ENCODE measurements around the gene AHNAK.
A peak's percentile ranks its signal among the peaks of the same experiment; 100 is the strongest.

Gene AHNAK

GRCh38 chr11:62499311-62499943 is 47.2 kb downstream of the AHNAK start:
- H3K27ac ChIP-seq = peak overlapping the region; percentile 99

GRCh38 chr11:62498492-62499286 is 47.9 kb downstream of the AHNAK start:
- peak overlapping the region; percentile 99 for H3K27ac ChIP-seq
- no peak for DNase-seq (ENCODE audit: low read depth, low spot score)

More at GRCh38 chr11:62499311-62499943, 47.2 kb downstream of the AHNAK start:
- DNase-seq (ENCODE audit: low read depth, low spot score) = peak; percentile 50

- no peak for DNase-seq (ENCODE audit: low read depth, low spot score)
Observed at GRCh38 chr11:62498031-62498430, 48.6 kb downstream of the AHNAK start.

GRCh38 chr11:62497132-62497801 is 49.3 kb downstream of the AHNAK start:
- peak overlapping the region; percentile 99 for H3K27ac ChIP-seq
- peak; percentile 61 for DNase-seq (ENCODE audit: low read depth, low spot score)

More at GRCh38 chr11:62498031-62498430, 48.6 kb downstream of the AHNAK start:
- H3K27ac ChIP-seq = peak overlapping the region; percentile 99

GRCh38 chr11:62496676-62497075 is 49.9 kb downstream of the AHNAK start:
- peak overlapping the region; percentile 99 for H3K27ac ChIP-seq
- no peak for DNase-seq (ENCODE audit: low read depth, low spot score)

GRCh38 chr11:62494246-62494645 is 52.4 kb downstream of the AHNAK start:
- no peak overlapping the region for H3K27ac ChIP-seq
- DNase-seq (ENCODE audit: low read depth, low spot score) = no peak

GRCh38 chr11:62493801-62494200 is 52.8 kb downstream of the AHNAK start:
- H3K27ac ChIP-seq = no peak overlapping the region
- DNase-seq (ENCODE audit: low read depth, low spot score) = no peak

GRCh38 chr11:62492586-62492985 is 54.0 kb downstream of the AHNAK start:
- DNase-seq (ENCODE audit: low read depth, low spot score) = no peak
- no peak overlapping the region for H3K27ac ChIP-seq

GRCh38 chr11:62491571-62492329 is 54.9 kb downstream of the AHNAK start:
- no peak for DNase-seq (ENCODE audit: low read depth, low spot score)
- H3K27ac ChIP-seq = no peak overlapping the region

GRCh38 chr11:62489204-62489603 is 57.4 kb downstream of the AHNAK start:
- H3K27ac ChIP-seq = no peak overlapping the region
- no peak for DNase-seq (ENCODE audit: low read depth, low spot score)

GRCh38 chr11:62487738-62488551 is 58.7 kb downstream of the AHNAK start:
- no peak for DNase-seq (ENCODE audit: low read depth, low spot score)
- H3K27ac ChIP-seq = no peak overlapping the region

GRCh38 chr11:62487136-62487535 is 59.5 kb downstream of the AHNAK start:
- no peak overlapping the region for H3K27ac ChIP-seq
- no peak for DNase-seq (ENCODE audit: low read depth, low spot score)

- H3K27ac ChIP-seq = no peak overlapping the region
- DNase-seq (ENCODE audit: low read depth, low spot score) = no peak
Observed at GRCh38 chr11:62484352-62484751, 62.3 kb downstream of the AHNAK start.

GRCh38 chr11:62482753-62483152 is 63.9 kb downstream of the AHNAK start:
- DNase-seq (ENCODE audit: low read depth, low spot score) = no peak
- H3K27ac ChIP-seq = no peak overlapping the region

GRCh38 chr11:62479631-62480201 is 66.9 kb downstream of the AHNAK start:
- no peak overlapping the region for H3K27ac ChIP-seq
- DNase-seq (ENCODE audit: low read depth, low spot score) = no peak

- no peak overlapping the region for H3K27ac ChIP-seq
- no peak for DNase-seq (ENCODE audit: low read depth, low spot score)
Observed at GRCh38 chr11:62477927-62478326, 68.7 kb downstream of the AHNAK start.

GRCh38 chr11:62472063-62472884 is 74.3 kb downstream of the AHNAK start:
- no peak for DNase-seq (ENCODE audit: low read depth, low spot score)
- no peak overlapping the region for H3K27ac ChIP-seq

- no peak for DNase-seq (ENCODE audit: low read depth, low spot score)
- H3K27ac ChIP-seq = no peak overlapping the region
Observed at GRCh38 chr11:62471603-62472002, 75.0 kb downstream of the AHNAK start.
